Stimulated activated CD4-positive, alpha-beta T cell treated with anti-CD3 and anti-CD28 coated beads, Interleukin-15, amount 100 ng/mL, for 24 hours (primary cell): ENCODE results near the gene PHF21A.
"Not testable (repeated sequence)": the region's sequence is repeated elsewhere in the genome, so short reads cannot be mapped to it uniquely, and the experiment has no call there.

Experiments used
- DNase-seq: peaks from one replicate; pipeline ENCODE4 v3.0.0-alpha.2; 2020

PHF21A gene

DNA sequence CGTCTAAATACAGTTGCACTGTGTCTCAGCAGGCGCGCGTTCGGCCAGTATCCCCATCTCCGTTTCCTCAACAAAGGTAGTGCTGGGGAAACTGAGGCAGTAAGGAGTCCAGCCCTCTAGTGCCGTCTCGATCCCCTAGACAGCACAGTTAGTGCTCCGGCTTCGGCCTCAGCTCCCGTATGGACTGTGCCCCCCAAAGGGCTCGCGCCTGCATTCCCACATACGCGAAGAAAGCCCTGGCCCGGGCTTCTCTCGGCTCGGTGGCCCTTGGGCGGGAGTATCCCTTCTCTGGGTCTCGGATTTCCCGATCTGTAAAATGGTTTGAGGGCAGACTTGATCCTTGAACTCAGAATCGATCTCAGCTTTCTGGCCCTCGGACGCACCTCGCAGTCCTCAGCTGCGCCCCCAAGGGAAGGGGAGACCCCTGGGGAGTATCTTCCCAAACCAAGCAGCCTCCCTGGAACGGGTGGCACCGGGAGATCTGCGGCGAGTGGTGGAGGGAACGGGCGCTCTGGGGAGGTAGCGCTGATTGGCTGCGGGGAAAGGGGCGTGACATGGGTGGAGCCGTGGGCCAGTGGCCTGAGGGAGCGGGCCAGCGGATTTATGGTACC, 202.8 kb downstream of the PHF21A start:
- DNase-seq, result peak; percentile 83

DNA sequence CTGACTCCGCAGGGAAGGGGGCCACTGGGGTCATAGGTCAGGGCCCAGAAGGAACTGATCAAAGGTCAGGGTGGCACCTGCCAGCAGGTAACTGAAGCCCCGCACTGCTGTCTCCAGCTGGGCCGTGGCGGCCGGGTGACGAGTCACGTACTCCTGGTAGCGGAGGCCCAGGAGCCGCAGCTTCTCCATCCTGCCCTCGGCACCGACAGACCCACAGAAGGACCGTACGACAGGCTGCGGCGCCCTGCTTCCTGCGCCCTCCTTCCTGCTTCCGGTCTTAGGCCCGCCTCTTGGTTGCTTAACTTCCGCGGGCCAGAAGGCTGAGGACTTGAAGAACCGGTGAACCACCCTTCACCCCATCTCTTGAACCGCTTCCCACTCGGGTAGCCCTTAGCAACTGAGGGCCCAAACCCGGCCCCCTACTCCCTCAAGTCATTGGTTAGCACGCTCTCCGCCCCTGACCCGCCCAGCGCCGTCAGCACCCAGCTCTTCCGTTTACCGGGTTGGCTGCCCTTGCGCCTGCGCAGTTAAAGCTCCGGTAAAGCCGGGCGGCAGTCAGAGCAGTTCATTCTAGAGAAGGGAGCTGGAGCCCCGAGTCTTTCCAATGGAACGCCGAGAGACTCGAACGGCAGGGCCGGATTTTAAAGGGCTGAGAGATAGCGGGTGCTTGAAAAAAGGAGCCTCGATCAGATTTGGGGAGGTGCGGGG, 203.5 kb downstream of the PHF21A start, which contains the start of gene PEX16:
Gene PEX16, minus strand, starts transcription at position 255 of the 708 bp plus-strand sequence. Its CDS starts 66 bp downstream, at position 189.
- DNase-seq, result peak; percentile 97

DNA sequence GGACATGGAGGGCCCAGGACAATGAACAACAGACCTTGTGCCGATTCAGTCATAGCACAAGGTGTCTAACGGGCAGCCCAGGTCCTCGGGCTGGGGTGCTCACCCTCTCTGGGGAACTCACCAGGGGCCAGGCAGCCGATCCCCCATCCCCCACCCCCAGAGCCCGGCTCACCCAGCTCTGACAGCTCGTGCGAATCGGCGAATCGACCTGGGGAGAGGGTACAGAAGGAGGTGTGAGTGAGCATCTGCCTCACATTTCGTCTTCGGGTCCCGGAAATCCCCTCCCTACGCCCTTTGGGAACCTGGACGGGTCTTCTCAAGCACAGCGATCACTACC, 204.0 kb downstream of the PHF21A start:
- DNase-seq, result no peak

DNA sequence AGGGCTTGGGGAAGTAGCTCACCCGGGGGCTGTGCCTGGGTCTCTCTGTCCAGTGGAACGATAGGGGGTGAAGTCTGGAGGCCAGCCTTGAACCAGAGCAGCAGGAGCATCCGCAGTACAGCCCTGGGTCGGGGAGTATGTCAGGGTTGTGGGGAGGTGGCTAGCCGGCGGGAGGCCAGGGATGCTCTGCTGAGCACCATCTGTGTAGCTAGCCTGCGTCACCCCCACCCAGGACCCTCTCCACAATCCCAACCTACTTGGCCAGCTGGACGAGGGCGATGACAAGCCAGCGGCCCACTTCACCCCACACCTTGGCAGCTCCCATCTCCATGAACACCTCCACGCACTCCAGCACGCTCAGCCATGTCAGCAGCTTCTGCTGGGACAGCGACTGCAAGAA, 205.8 kb downstream of the PHF21A start:
- DNase-seq, result no peak

DNA sequence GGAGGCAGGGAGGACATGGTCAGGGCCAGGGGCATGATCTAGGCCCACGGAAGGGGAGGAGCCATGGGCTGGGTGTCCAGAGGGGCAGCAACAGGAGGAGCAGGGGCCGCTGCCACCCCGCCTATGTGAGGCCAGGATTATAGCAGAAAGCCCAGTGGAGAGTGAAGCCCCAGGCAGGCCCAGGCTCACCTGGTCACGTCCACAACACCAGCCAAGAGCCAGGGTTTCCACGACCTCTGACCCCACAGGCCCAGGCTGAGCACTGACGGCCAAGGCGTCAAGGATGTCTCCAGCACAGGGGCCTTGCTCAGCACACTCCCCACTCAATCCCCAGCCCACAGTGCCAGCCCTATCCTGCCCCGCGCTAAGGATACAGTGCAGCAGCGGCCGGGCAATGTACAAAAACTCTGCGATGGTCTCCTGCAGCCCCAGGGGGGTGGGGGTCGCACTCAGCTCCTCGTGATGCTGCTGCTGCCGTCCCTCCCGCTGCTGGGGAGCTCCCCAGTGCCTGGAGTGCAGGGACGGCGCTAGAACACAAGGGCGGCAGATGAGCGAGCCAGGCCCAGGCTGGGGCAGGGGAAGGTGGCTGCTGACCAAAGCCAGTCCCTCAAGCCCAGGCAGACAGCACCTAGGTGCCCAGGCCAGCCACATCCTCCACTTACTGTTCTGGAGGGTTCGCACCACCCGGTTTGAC, 207.2 kb downstream of the PHF21A start:
- DNase-seq, result no peak

DNA sequence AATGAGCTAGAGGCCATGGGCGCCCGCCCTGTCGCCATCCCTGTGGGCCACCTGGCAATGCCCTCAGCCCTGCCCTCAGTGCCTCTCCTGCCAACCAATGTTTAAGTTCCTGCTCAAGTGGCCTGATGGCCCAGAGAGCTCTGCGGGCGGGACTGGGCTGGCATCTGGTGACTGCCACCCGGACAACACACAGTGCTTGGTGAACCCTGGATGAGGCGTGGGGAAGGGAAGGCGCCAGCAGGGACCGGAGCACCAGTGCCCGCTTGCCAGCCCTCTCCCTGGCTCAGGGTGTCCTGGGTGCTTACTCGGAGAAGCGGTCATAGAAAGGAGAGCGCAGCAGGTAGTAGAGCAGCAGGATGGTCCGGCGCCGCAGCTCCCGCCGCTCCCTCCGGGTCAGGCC, 207.7 kb downstream of the PHF21A start:
- no peak for DNase-seq

DNA sequence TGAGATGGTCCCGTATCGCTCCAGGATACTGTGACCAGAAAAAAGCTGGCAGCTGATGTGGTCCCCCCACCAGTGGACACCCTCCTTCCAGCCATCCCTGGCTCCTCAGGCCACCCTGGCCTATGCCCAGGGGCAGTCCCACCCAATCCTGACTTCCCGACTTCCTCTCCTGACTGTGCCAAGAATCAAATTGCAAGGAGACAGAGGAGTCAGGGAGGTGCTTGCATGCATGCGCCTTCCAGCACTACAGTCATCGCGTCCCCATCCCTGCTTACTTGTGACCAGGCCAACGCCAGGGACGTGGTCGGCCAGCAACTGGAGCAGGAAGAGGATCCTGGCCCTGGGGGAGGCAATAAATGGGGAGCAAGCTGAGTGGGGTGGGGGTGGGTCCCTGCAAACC, 210.6 kb downstream of the PHF21A start:
- no peak for DNase-seq

DNA sequence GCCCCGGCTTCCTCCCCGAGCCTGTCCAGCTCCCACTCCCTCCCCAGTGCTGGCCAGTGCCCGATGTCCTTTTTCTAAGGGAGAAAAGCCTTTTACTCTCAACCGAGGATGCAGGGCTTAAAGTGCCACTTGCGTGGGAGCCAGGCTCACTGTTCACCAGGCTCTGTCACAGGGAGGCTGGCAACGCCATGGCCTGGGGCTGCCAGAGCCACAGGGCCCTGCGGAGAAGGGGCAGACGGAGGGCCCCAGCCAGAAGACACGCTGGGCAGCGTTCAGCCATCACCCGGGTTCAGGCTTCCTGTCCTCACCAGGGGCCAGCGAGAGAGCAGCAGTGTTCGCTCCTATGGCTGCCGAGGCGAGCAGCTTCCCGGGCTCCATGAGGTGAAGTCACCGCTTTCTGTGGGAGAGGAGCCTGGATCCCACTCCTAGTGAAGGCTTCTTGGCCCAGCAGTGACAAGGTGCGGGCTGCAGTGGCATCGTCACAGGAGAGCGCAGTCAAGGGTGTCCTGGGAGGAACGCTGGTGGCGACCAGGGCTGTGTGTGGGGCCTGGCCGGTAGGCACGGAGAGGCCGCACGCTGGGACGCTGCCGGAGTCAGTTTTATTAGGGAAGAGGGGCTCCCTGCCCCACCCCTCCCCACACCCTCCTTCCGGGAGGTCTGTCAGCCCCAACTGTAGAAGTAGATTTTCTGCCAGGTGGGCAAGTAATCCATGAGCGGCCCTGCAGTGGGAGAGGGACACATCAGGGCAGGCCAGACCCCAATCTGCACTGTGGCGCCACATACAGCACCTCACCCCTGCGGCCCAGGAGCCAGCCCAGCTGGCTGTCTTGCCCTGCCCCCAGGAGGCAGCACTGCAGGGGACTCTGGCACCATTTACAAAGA, 211.4 kb downstream of the PHF21A start:
- DNase-seq, result no peak

DNA sequence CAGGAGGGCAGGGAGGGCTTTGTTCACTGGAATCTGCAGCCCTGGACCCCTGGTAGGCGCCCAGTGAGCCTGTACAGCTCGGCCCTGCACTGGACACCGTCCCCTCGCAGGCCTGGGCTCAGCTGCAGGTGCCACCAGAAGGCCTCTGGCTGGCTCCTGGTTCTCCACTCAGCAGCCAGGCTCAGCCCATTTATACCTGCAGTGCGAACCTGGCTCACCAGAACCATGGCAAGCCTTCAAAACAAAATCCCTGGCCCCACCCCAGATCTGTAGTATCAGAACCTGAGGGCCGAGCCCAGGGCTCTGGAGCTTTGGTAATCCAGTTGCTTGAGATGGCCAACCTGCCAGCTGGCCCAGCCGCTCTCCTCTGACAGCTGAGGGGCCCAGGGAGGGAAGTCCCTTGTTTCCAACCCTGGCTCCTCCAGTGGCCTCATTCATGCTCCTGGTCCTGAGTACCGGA, 213.3 kb downstream of the PHF21A start:
- DNase-seq, result no peak

DNA sequence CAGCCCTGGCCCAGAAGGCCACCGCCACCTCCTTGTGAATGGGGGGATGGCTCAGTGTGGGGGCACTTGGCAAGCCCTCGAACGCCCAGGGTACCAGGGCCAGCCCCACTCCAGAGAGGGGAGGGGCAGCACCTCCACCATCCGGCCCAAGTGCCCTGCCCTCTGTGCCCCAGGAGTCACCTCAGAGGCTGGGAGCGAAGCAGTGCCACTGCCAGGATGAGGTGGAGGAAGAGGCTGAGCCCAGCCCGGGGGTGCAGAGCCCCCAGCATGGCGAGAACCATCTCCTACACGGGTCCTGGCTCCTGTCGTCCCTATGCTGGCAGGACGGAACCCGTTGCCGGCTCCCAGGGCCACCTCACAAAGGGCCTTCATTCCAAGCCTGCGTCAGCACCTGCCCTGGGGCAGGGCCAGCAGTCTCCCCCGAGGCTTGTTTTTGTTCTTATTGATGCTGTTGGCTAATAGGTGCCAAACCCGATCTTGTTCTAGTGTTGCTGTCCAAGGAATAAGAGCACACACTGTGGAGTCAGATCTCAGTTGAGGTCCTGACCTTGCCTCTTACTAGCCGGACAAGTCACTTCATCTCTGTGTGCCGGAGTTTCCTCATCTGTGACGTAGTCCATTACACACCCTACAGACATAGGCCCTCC, 214.2 kb downstream of the PHF21A start, which contains the start of gene FREY1:
Gene FREY1, minus strand, starts transcription at position 307 of the 647 bp plus-strand sequence. Its CDS starts 26 bp downstream, at position 281.
- DNase-seq, result no peak

DNA sequence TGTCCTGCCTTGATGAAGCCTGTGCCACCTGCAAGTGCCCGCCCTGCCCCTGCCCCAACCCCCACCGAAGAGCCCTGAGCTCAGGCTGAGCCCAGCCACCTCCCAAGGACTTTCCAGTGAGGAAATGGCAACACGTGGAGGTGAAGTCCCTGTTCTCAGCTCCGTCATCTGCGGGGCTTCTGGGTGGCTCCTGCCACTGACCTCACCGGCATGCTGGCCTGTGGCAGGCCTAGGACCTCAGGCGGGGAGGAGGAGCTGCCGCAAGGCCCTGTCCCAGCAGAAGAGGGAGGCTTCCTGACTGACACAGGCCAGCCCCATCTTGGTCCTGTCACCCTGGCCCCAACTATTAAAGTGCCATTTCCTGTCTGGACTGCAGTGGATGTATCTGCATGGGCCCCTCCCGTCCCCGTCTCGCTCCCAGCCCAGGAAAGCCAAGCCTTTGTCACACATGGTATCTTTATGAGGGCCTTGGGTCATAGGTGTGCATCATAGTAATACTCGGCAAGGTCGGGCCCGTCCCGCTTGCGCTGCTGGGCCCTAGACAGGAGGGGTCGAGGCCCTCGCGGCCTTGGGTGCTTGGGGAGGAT, 215.1 kb downstream of the PHF21A start:
- DNase-seq, result no peak

DNA sequence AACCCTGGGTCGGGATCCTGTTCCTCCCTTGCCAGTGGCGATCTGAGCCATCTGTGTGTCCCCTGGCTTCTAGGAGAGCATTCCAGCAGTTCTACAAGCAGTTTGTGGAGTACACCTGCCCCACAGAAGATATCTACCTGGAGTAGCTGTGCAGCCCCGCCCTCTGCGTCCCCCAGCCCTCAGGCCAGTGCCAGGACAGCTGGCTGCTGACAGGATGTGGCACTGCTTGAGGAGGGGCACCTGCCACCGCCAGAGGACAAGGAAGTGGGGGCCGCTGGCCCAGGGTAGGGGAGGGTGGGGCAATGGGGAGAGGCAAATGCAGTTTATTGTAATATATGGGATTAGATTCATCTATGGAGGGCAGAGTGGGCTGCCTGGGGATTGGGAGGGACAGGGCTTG, 215.7 kb downstream of the PHF21A start:
- not testable (repeated sequence) for DNase-seq

DNA sequence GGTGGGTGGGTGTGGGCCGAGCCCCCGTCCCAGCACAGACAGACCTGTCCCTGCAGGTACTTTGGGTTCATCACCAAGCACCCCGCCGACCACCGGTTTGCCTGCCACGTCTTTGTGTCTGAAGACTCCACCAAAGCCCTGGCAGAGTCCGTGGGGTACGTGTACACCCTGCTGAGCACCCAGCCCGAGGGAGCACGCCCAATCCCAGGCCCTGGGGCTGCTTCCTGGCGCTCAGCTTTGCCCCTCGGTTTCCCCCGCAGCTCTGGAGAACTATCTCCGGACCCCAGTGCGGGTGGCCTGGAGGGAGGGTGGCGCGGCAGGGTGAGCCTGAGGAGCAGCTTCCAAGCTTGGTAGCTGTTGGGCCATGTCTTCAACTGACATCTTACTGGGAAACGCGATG, 216.2 kb downstream of the PHF21A start:
- DNase-seq, result no peak

DNA sequence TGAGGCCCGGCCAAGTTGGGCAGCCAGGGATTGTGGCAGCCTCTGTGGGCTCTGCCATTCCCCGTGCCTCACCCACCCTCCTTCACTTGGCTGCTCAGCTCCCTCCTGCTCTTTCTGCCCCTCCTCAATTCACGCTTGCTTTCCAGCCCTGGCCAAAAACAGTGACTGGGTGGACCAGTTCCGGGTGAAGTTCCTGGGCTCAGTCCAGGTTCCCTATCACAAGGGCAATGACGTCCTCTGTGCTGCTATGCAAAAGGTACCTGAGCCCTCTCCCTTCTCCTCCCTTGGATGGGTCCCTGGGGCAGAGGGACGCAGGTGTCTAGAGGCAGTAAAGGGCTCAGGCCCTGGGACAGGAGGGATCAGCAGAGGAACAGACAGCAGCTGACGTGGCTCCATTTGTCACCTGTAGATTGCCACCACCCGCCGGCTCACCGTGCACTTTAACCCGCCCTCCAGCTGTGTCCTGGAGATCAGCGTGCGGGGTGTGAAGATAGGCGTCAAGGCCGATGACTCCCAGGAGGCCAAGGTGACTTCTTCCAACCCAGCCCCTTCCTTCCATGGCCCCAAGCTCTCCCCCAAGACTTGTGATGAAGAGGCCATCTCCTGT, 216.8 kb downstream of the PHF21A start:
- DNase-seq, result no peak

DNA sequence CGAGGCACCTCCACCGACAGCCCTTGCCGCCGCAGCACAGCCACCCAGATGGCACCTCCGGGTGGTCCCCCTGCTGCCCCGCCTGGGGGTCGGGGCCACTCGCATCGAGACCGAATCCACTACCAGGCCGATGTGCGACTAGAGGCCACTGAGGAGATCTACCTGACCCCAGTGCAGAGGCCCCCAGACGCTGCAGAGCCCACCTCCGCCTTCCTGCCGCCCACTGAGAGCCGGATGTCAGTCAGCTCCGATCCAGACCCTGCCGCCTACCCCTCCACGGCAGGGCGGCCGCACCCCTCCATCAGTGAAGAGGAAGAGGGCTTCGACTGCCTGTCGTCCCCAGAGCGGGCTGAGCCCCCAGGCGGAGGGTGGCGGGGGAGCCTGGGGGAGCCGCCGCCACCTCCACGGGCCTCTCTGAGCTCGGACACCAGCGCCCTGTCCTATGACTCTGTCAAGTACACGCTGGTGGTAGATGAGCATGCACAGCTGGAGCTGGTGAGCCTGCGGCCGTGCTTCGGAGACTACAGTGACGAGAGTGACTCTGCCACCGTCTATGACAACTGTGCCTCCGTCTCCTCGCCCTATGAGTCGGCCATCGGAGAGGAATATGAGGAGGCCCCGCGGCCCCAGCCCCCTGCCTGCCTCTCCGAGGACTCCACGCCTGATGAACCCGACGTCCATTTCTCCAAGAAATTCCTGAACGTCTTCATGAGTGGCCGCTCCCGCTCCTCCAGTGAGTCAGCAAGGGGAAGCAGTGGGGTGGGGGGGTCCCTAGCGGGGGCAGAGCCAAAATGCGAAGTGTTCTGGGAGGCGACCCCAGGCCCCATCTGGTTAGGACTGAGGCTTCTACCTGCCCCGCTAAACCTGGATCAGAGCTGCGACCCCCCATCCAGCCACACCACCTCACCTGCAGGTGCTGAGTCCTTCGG, 218.5 kb downstream of the PHF21A start:
- no peak for DNase-seq

DNA sequence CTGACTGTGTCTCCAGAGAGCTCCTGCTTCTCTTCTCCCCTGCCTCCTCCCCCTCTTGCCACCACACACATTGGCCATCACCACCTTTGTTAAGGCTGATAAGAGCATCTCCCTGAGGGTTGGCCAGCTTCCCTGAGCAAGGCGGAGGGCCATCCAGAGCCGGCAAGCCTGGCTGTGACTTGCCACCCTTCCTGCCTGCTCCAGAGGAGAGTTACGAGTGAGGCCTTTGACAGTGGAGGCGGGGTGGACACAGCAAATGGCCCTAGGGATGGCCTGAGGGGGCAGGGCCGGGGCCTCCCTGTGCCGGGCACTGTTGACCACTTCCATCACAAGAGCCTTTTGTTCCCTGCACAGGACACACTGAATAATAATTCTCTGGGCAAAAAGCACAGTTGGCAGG, 219.6 kb downstream of the PHF21A start:
- DNase-seq, result no peak

DNA sequence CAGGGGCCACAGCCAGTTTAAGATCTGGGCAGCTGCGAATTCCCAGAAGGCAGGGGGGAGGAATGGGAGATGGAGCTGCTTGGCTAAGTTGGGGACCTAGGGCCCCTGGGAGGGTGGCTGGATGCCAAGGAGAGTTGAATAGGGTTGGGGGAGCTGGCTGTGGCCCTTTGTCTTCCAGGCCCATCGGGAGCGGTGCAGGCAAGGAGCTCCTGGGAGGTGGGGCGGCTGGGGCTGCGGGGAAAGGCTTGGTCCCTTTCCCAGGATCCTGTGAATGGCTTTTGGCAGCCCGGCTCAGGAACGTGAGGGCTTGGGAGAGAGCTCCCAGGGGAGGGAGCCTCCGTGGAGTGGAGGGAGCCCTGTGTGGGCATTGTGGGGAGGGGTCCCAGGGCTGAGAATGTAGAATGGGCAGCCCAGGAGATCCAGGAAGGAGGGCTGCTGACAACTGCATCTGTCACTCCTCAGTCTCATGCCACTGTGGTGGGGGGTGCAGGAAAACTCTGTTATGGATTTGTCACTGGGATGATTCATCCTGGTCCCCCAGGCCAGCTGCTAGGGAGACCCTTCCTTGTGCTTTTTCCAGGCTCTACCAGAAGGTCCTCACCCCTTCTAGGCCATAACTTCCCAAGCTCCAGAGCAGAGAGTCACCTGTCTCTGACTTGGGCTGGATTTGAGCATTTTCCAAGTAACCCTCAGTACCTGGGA, 220.2 kb downstream of the PHF21A start:
- no peak for DNase-seq

DNA sequence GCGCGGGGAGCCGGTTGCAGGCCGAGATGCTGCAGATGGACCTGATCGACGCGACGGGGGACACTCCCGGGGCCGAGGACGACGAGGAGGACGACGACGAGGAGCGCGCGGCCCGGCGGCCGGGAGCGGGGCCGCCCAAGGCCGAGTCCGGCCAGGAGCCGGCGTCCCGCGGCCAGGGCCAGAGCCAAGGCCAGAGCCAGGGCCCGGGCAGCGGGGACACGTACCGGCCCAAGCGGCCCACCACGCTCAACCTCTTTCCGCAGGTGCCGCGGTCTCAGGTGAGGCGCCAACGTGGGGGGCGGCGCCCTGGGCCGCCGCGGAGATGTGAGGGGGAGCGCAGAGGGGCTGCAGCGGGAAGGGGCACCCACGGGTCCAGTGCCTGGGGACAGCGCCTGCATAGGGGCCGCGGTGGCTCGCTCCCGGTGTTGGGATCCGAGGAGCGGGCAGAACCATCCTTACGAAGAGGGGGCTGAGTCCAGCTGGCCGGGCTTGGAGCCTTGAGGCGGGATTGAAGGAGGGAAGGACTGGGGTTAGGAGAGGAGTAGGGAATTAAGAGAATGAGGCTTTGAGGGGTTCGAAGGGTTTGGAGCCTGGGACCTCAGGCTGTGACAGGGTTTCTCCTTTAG, 221.0 kb downstream of the PHF21A start:
- not testable (repeated sequence) for DNase-seq
